Uterus (tissue), 4 donors: Measurements from ENCODE around the gene GATA2. TPM values are rescaled to one million over a fixed set of nuclear protein-coding genes. Genes with fewer than 3 reads are reported as not detected.

Experiments used
- DNase-seq, 2 donors: peaks; one replicate each; pipeline ENCODE4 v3.0.0-alpha.2; 2019 to 2020
- H3K27ac ChIP-seq, 2 donors: fragments of 200-600 bp; sonication (generic); 1 replicate in 1 of 2; 2 replicates in 1 of 2; pipeline ENCODE4 v1.5.1; 2016 to 2018
- H3K27me3 ChIP-seq, 2 donors: fragments of 200-600 bp; sonication (generic); one replicate each; pipeline ENCODE4 v1.5.1; 2018 to 2019; ENCODE audit warnings: control low read depth in 1 of 2
- H3K36me3 ChIP-seq, 2 donors: fragments of 200-600 bp; sonication (generic); one replicate each; pipeline ENCODE4 v1.5.1; 2019; ENCODE audit warnings: control low read depth in 1 of 2
- H3K4me1 ChIP-seq, 2 donors: fragments of 200-600 bp; sonication (generic); one replicate each; pipeline ENCODE4 v1.5.1; 2018 to 2019; ENCODE audit warnings: control low read depth in 1 of 2
- H3K4me3 ChIP-seq, 2 donors: fragments of 200-600 bp; sonication (generic); 1 replicate in 1 of 2; 2 replicates in 1 of 2; pipeline ENCODE4 v1.5.1; 2018 to 2019; ENCODE audit warnings: mild to moderate bottlenecking in 1 of 2
- H3K9me3 ChIP-seq, 2 donors: fragments of 200-600 bp; sonication (generic); one replicate each; pipeline ENCODE4 v1.5.1; 2019; ENCODE audit warnings: control low read depth in 1 of 2
- POLR2A ChIP-seq, 2 donors: fragments of 450-650 bp; IDR thresholded peaks; one replicate each; pipeline ENCODE4 v1.6.1; 2016; ENCODE audit warnings: antibody characterized with exemption in 2 of 2, mild to moderate bottlenecking in 1 of 2, moderate library complexity in 1 of 2
- intact Hi-C: fragments of 100-400 bp; cut with DNase I; formaldehyde crosslinking; loops from one replicate; pipeline ENCODE4 v1.15.1; 2023; ENCODE audit warnings: low total_unique reads
- total RNA-seq, 4 donors: library from RNA; depleted of rRNA in 3 of 4; stranded (reverse); fragments of >200 nt in 3 of 4; gene quantifications; one replicate each; pipeline versions ENCODE4 v1.1.0 to v1.2.4, GENCODE V29; 2014 to 2023
- TF ChIP-seq, protein P1 (sequence below), 4 experiments: fragments of 200-600 bp in 2 of 4; fragments of 450-650 bp in 2 of 4; sonication (generic) in 2 of 4; IDR thresholded peaks; one replicate each; pipeline ENCODE4 v1.5.1; 2016 to 2019; ENCODE audit warnings: antibody characterized with exemption in 4 of 4, mild to moderate bottlenecking in 2 of 4, moderate library complexity in 1 of 4
- donor health status: DM: yes; HTN: yes; CAD: no.

GATA2 gene
- total RNA-seq, 4 donors from 2014 or later, result 30.9 to 171 (median 52.5) TPM

DNA sequence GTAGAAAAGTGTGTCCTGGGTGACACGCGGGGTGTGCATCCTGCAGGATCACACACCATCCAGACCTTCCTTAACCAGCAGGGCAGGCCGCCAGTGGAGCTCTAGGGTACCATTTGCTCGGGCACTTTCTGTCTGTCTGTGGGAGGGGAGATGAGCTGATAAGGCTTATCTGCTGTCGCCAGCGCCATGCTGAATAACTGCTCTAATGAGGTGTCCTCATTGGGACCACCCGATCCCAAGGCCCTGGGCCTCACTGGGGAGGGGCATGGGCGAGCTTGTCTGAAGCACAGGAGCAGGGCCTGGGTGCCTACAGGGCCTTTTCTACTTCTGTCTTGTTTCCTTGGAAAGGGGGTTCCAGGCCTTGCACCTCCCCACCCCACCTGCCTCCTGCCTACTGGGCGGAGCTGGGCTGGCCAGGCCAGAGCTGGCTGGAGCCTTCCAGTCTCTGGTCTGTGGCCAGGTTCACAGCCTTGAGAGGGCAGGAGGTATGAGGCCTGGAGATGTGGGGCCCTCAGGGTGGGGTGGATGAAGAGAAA, 2.5 kb upstream of the GATA2 start:
- no peak for TF ChIP-seq POLR2A (IDR thresholded peaks at IDR 0.05)
- TF ChIP-seq, protein P1, sequence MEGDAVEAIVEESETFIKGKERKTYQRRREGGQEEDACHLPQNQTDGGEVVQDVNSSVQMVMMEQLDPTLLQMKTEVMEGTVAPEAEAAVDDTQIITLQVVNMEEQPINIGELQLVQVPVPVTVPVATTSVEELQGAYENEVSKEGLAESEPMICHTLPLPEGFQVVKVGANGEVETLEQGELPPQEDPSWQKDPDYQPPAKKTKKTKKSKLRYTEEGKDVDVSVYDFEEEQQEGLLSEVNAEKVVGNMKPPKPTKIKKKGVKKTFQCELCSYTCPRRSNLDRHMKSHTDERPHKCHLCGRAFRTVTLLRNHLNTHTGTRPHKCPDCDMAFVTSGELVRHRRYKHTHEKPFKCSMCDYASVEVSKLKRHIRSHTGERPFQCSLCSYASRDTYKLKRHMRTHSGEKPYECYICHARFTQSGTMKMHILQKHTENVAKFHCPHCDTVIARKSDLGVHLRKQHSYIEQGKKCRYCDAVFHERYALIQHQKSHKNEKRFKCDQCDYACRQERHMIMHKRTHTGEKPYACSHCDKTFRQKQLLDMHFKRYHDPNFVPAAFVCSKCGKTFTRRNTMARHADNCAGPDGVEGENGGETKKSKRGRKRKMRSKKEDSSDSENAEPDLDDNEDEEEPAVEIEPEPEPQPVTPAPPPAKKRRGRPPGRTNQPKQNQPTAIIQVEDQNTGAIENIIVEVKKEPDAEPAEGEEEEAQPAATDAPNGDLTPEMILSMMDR (IDR thresholded peaks at IDR 0.05), result no peak
- H3K36me3 ChIP-seq, result no peaks in the 10 kb centered on the region
- H3K27me3 ChIP-seq, result no peaks in the 10 kb centered on the region
- H3K27ac ChIP-seq, result peak overlapping the region; percentile 46 to 69
- no peaks in the 10 kb centered on the region for H3K9me3 ChIP-seq
- no peak overlapping the region for H3K4me3 ChIP-seq
- peaks cover 0 to 19% of the 10 kb centered on the region in 2 donors for H3K4me1 ChIP-seq
- peak in 1 of 2 donors; percentile 34 for DNase-seq
- intact Hi-C loops, result loop anchor here (5.0 kb wide), 1 partner anchor 323 kb away; no protein-coding TSS in a partner anchor

DNA sequence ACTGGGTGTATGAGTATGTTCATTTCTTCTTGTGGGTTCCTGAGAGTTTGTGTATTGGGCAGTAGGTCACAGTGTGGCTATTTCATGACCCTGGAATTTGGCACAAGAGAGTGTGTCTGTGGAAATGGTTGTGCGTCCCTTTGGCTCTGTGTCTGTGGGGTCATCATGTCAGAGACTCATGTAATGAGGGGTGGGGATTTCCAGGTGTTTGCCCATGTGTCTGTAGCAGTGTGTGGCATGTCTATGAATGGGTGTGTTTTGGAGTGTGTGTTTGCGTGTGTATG, 1.3 kb upstream of the GATA2 start:
- Histone ChIP-seq H3K4me3 (no peak overlapping the region), H3K27ac (peak overlapping the region; percentile 99 to 100), H3K4me1 (peaks cover 0 to 20% of the 10 kb centered on the region in 2 donors), H3K9me3 (no peaks in the 10 kb centered on the region), H3K27me3 (no peaks in the 10 kb centered on the region), H3K36me3 (no peaks in the 10 kb centered on the region)
- intact Hi-C loops, result no loop called here
- DNase-seq, result peak in 1 of 2 donors; percentile 13
- TF ChIP-seq POLR2A (IDR thresholded peaks at IDR 0.05), result no peak
- TF ChIP-seq, protein P1 (IDR thresholded peaks at IDR 0.05), result no peak

DNA sequence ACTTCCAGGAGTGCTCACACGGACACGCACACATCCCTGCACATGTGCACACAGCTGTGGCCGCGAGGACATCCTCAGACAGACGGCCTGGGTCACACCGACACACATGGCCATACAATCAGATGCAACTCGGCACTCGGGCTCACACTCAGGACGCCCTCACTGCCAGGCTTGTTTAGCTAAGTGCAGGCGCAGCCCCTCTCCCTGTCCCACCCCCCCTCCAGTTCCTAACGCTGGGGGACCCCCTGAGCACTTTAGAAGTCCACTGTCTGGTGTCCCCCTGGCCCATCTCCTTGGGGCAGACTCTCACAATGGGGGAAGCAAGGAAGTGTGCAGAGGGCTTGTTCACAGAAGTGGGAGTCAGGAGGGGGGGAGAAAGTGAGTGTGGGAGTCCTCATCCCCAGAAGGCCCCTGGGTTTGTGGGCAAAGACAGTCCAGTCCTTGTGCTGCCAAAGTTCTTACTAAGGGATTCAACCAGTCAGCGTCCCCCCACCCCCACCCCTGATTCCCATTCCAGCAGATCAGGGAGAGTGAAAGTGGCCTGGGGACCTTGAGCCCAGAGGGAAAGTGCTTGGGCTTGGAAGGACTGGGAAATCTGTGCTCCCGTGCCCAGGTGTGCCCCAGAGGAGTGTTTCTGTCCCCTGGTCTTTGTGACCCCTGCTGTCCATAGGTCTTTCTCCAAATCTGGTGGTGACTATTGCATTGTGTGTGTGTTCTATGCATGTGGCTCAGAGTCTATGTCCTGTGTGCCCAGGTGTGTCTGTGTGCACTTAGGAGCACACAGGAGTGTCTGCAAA, 767 bp upstream of the GATA2 start:
- H3K4me3 ChIP-seq, result peak overlapping the region; percentile 56 to 98
- H3K27me3 ChIP-seq, result no peaks in the 10 kb centered on the region
- no peak for TF ChIP-seq POLR2A (IDR thresholded peaks at IDR 0.05)
- TF ChIP-seq, protein P1 (IDR thresholded peaks at IDR 0.05), result no peak
- H3K4me1 ChIP-seq, result peaks cover 0 to 20% of the 10 kb centered on the region in 2 donors
- peak overlapping the region; percentile 99 to 100 for H3K27ac ChIP-seq
- H3K36me3 ChIP-seq, result no peaks in the 10 kb centered on the region
- intact Hi-C loops, result no loop called here
- H3K9me3 ChIP-seq, result no peaks in the 10 kb centered on the region
- DNase-seq, result peak; percentile 31 to 47

DNA sequence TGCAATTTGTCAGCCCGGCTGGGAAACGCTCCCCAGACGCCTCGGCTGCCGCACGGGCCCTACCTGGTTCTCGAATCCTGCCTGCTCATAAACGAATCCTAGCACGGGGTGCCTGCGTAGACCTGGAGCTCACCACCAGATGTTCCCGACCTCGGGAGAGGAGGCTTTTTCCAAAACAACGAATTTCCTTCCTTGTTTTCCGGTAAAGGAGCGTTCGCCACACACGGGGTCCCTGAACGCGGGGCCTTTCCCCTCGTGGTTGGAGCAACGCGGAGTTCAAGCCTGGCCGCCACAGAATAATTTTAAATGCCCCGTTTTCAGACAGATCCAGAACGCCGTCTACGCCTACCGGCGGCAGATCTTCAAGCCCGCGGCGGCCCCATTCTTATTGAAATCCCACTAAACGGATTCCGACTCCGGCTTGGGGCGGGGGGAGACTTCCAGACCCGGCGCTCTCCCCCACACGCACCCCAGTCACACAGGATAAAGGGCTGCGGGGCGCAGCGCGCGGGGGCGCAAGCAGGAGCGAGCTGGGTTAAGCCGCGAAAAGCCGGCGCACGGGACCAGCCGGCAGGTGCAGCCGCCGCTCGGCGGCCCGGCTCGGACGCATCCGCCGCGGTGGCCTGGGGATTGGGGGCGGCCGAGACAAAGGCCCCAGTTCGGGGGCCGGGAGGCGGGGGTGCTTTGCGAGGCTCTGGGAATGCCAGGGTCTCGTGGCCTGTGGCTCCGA, 895 bp downstream of the GATA2 start:
- intact Hi-C loops, result no loop called here
- no peak for TF ChIP-seq POLR2A (IDR thresholded peaks at IDR 0.05)
- TF ChIP-seq, protein P1 (IDR thresholded peaks at IDR 0.05), result no peak
- peak overlapping the region; percentile 99 to 100 for H3K27ac ChIP-seq
- H3K4me3 ChIP-seq, result peak overlapping the region; percentile 56 to 98
- H3K36me3 ChIP-seq, result no peaks in the 10 kb centered on the region
- peaks cover 0 to 18% of the 10 kb centered on the region in 2 donors for H3K4me1 ChIP-seq
- H3K9me3 ChIP-seq, result no peaks in the 10 kb centered on the region
- peak in 1 of 2 donors; percentile 34 for DNase-seq
- no peaks in the 10 kb centered on the region for H3K27me3 ChIP-seq

DNA sequence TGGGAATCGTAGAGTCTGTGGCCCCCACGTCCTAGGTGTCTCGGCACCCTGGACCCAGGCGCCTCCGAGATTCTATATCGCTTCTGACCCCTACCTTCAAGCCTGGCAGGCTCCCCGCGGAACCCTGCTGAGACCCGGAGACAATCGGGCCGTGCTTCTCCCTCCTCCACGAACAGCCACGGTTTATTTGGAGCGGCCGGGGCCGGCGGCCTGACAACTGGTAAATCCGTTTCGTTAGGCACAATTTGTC, 1.4 kb downstream of the GATA2 start:
- H3K9me3 ChIP-seq, result no peaks in the 10 kb centered on the region
- no peaks in the 10 kb centered on the region for H3K27me3 ChIP-seq
- H3K4me3 ChIP-seq, result peak overlapping the region; percentile 56 to 98
- intact Hi-C loops, result no loop called here
- TF ChIP-seq, protein P1 (IDR thresholded peaks at IDR 0.05), result no peak
- no peak for TF ChIP-seq POLR2A (IDR thresholded peaks at IDR 0.05)
- no peaks in the 10 kb centered on the region for H3K36me3 ChIP-seq
- peak in 1 of 2 donors; percentile 27 for DNase-seq
- peaks cover 0 to 13% of the 10 kb centered on the region in 2 donors for H3K4me1 ChIP-seq
- peak overlapping the region; percentile 99 to 100 for H3K27ac ChIP-seq
